ENCODE measurements around the gene FPGS.

The FPGS gene

DNA sequence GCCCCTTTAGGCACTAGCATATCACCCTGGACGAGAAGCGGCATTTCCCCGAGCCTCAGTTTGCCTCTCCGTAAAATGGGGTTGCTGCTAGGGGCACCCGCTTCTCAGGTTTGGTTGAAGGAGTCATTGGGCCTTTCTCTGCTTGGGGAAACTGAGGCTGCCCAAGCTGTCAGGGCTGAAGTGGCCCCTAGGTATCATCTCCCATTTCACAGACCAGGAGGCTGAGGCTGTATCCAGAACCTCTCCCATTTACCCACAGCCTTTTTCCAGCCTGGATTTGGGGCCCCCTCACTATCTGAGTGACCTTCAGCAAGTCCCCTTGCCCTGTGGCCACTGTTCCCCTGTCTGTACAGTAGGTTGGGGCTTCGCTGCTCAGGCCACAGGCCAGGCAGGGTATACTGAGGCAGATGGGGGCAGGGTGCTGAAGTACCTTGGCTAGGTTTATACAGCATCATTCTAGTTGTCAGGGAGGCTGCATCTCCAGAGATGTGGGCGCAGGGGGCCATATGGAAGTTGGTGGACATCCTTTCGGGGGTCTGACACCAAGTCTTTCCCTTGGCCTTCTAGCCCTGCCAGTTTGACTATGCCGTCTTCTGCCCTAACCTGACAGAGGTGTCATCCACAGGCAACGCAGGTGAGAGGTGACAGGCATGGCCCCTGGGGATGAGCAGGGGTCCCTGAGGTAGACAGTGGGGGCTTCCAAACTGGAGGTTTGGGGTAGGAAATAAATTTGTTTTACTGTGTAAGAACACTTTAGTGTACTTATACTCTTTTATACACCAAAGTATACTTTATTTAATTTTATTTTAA lies 7.9 kb downstream of the FPGS start:
- no peak for DNase-seq (ENCODE audit: low read depth in 2 of 2, low spot score in 1 of 2)

GRCh38 chr9:127812011-127812410 lies 9.3 kb downstream of the FPGS start:
- no peak for DNase-seq (ENCODE audit: low read depth in 2 of 2, low spot score in 1 of 2)

DNA sequence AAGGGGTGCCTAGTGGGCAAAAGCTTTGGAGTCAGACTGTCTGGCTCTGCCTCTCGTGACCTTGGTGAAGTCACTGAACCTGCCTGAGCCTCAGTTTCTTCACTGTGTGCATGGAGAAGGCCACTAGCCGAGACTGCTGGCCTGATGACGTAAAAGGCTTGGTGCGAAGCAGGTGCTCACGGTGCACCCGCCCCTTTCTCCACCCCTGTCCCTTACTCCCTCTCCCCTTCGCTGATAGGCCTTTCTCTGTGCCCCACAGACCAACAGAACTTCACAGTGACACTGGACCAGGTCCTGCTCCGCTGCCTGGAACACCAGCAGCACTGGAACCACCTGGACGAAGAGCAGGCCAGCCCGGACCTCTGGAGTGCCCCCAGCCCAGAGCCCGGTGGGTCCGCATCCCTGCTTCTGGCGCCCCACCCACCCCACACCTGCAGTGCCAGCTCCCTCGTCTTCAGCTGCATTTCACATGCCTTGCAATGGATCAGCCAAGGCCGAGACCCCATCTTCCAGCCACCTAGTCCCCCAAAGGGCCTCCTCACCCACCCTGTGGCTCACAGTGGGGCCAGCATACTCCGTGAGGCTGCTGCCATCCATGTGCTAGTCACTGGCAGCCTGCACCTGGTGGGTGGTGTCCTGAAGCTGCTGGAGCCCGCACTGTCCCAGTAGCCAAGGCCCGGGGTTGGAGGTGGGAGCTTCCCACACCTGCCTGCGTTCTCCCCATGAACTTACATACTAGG lies 10.4 kb downstream of the FPGS start:
- no peak for DNase-seq (ENCODE audit: low read depth in 2 of 2, low spot score in 1 of 2)

GRCh38 chr9:127813686-127814226 lies 11.1 kb downstream of the FPGS start:
- no peak for DNase-seq (ENCODE audit: low read depth in 2 of 2, low spot score in 1 of 2)

GRCh38 chr9:127814619-127815511 lies 12.2 kb downstream of the FPGS start:
- DNase-seq (ENCODE audit: low read depth in 2 of 2, low spot score in 1 of 2) = no peak

GRCh38 chr9:127815512-127816361 lies 13.1 kb downstream of the FPGS start:
- DNase-seq (ENCODE audit: low read depth in 2 of 2, low spot score in 1 of 2) = no peak

- no peak for DNase-seq (ENCODE audit: low read depth in 2 of 2, low spot score in 1 of 2)
These were observed 13.7 kb downstream of the FPGS start for GRCh38 chr9:127816362-127816725.

DNA sequence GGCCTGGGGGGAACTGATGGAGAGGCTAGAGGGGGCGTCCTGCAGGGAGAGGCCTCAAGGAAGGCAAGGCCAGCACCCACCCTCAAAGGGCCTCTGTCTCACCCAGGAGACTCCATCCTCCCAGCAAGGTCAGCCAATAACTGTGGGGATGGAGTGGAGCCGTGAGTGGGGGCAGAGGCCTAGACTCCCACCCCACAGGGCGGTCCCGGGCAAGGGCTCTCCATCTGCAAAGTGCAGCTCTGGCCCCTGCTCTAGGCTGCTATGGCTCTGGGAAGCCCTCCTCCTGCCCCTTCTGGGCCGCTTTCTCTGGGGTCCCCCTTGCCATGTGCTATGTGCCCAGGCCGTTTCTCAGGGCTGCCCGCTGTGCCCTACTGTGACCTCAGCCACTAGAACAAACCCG lies 14.0 kb downstream of the FPGS start:
- no peak for DNase-seq (ENCODE audit: low read depth in 2 of 2, low spot score in 1 of 2)

- no peak for DNase-seq (ENCODE audit: low read depth in 2 of 2, low spot score in 1 of 2)
These were observed 15.3 kb downstream of the FPGS start for GRCh38 chr9:127817881-127818434.

DNA sequence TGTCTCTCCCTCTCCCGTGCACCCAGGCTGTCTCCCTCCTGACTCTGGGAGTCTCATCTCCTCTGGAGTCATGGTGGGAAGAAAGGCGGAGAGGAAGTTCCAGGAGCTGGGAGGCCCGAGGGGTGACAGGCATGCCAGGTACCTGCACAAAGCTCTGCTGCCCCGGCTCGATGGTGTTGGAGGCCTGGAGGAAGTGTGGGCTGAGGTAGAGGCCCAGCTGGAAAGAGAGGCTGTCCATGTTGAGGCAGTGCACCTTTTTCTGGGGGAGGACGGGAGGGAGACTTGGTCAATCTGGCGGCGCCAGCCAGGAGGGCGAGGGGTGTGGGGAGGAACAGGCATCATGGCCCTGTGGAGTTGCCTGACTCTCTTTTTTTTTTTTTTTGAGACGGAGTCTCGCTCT lies 15.9 kb downstream of the FPGS start:
- DNase-seq (ENCODE audit: low read depth in 2 of 2, low spot score in 1 of 2) = no peak

DNA sequence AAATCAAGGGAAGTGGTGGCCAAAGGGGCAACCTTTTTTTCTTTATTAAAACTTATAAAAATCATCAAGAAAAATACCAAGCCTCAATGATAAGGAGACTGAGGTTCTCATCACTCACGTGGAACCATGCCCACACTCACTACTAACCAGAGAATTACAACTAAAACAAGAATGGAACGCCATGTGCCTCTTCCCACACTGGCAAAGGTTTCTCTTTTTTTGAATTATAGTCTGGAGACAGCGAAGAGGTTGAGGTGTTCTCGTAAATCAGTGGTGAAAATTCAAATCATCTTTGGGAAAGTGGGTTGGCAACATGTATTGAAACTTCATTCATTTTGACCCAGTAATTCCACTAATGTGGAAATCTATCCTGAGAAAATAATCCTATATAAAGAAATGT lies 19.4 kb downstream of the FPGS start:
- DNase-seq (ENCODE audit: low read depth in 2 of 2, low spot score in 1 of 2) = no peak

DNA sequence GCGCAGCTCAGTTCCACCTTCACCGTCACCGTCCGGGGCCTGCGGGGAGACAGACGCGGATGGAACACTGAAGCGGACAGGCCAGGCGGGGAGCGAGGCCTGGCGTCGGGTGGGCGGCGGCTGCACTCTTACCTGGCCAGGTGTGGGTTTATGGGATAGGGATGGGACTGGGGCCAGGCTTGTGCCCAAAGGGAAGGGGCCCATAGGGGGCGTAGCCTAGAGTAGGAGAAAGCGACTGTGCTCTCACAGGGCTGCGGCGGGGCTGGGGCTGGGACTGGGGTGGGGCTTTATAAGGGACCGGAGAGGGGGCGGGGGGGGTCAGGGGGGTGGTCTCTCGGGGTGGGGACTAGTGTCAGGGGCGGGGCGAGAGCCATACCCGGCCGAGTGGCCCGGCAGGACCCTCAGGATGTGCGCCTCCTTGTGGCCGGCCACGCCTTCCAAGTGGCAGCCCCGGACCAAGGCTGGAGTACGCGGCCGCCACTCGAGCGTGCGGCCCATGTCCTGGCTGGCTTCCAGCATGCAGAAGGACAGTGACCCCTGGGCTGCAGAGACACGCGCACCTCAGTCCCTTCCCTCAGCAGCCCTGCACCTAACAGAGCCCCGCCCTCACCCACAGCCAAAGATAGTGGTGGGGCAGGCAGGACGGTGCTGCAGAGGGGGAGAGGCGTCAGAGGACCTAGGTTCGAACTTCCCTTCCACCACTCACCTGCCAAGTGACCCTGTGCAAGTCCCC lies 22.8 kb downstream of the FPGS start:
- no peak for DNase-seq (ENCODE audit: low read depth in 2 of 2, low spot score in 1 of 2)

GRCh38 chr9:127826253-127826913 lies 23.7 kb downstream of the FPGS start:
- DNase-seq (ENCODE audit: low read depth in 2 of 2, low spot score in 1 of 2) = no peak

- no peak for DNase-seq (ENCODE audit: low read depth in 2 of 2, low spot score in 1 of 2)
These were observed 25.8 kb downstream of the FPGS start for GRCh38 chr9:127828262-127829031.

- DNase-seq (ENCODE audit: low read depth in 2 of 2, low spot score in 1 of 2) = no peak
These were observed 26.7 kb downstream of the FPGS start for GRCh38 chr9:127829205-127829906.

DNA sequence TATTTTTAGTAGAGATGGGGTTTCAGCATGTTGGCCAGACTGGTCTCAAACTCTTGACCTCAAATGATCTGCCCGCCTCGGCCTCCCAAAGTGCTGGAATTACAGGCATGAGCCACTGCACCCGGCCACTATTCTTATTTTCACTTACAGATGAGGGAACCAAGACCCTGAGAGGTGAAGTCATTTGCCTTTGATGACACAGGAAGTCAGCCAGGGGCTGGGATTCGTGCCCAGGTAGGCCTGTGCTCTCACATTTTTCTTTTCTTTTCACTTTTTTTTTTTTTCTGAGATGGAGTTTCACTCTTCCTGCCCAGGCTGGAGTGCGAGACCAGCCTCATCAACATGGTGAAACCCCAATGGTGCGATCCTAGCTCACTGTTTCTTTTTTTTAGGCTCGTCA lies 29.6 kb downstream of the FPGS start:
- DNase-seq (ENCODE audit: low read depth in 2 of 2, low spot score in 1 of 2) = no peak

GRCh38 chr9:127833555-127833954 lies 30.9 kb downstream of the FPGS start:
- no peak for DNase-seq (ENCODE audit: low read depth in 2 of 2, low spot score in 1 of 2)
